ENCODE measurements around the gene PPARGC1A.
A peak's percentile ranks its signal among the peaks of the same experiment; 100 is the strongest.

DNA sequence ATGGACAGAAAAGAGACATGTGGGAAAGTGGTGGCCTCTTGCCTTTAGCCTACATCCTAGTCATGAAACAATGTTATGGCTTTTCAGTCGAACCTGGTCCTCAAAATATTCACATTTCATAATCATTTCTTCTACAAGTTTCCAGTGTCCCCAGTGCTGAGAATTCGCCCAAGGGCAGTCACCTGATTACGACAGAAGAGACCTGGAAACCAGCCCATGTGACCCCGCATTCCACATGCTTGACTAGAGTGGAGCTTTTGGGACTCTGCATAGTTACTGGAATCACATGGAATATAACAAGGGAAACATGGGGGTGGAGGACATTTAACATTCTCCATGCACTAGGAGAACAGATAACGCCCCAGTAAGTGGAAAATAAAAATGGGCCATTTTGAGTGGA lies 100.1 kb downstream of the PPARGC1A start:
- TF ChIP-seq CTCF (IDR thresholded peaks at IDR 0.05; ENCODE audit: low read depth, low read length, missing input control), result no peak
- TF ChIP-seq, protein P1, sequence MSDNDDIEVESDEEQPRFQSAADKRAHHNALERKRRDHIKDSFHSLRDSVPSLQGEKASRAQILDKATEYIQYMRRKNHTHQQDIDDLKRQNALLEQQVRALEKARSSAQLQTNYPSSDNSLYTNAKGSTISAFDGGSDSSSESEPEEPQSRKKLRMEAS (IDR thresholded peaks at IDR 0.05), result peak; percentile 14
- TF ChIP-seq, protein P2, sequence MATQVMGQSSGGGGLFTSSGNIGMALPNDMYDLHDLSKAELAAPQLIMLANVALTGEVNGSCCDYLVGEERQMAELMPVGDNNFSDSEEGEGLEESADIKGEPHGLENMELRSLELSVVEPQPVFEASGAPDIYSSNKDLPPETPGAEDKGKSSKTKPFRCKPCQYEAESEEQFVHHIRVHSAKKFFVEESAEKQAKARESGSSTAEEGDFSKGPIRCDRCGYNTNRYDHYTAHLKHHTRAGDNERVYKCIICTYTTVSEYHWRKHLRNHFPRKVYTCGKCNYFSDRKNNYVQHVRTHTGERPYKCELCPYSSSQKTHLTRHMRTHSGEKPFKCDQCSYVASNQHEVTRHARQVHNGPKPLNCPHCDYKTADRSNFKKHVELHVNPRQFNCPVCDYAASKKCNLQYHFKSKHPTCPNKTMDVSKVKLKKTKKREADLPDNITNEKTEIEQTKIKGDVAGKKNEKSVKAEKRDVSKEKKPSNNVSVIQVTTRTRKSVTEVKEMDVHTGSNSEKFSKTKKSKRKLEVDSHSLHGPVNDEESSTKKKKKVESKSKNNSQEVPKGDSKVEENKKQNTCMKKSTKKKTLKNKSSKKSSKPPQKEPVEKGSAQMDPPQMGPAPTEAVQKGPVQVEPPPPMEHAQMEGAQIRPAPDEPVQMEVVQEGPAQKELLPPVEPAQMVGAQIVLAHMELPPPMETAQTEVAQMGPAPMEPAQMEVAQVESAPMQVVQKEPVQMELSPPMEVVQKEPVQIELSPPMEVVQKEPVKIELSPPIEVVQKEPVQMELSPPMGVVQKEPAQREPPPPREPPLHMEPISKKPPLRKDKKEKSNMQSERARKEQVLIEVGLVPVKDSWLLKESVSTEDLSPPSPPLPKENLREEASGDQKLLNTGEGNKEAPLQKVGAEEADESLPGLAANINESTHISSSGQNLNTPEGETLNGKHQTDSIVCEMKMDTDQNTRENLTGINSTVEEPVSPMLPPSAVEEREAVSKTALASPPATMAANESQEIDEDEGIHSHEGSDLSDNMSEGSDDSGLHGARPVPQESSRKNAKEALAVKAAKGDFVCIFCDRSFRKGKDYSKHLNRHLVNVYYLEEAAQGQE (IDR thresholded peaks at IDR 0.05), result no peak
- TF ChIP-seq, protein P3, sequence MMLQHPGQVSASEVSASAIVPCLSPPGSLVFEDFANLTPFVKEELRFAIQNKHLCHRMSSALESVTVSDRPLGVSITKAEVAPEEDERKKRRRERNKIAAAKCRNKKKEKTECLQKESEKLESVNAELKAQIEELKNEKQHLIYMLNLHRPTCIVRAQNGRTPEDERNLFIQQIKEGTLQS (IDR thresholded peaks at IDR 0.05), result no peak
- TF ChIP-seq YY1 (IDR thresholded peaks at IDR 0.05), result no peak
- TF ChIP-seq GABPA (IDR thresholded peaks at IDR 0.05 in 1 of 2, conservative IDR thresholded peaks at IDR 0.05 in 1 of 2), result no peak
- no peak for TF ChIP-seq SP1 (IDR thresholded peaks at IDR 0.05)
- TF ChIP-seq JUND (IDR thresholded peaks at IDR 0.05), result no peak
- TF ChIP-seq RAD21 (IDR thresholded peaks at IDR 0.05), result no peak
- no peak for TF ChIP-seq HNF4G (IDR thresholded peaks at IDR 0.05)
- no peak for TF ChIP-seq TAF1 (conservative IDR thresholded peaks at IDR 0.05)
- no peak for TF ChIP-seq FOXA1 (IDR thresholded peaks at IDR 0.05)
- no peak for TF ChIP-seq EGR1 (IDR thresholded peaks at IDR 0.05; ENCODE audit: low read depth in 2 of 2)

Measured in liver (tissue), 3 donors.